Measurements from ENCODE around the gene PRRX2. TPM values are rescaled to one million over a fixed set of nuclear protein-coding genes. Genes with fewer than 3 reads are reported as not detected.

The PRRX2 gene
- total and polyA plus RNA-seq, 2 donors = 1.3 to 3.8 TPM

- no peaks in the 10 kb centered on the region for H3K36me3 ChIP-seq (ENCODE audit: control insufficient read depth in 2 of 2, insufficient read depth in 2 of 2, low read length in 1 of 2)
- no peak for DNase-seq (ENCODE audit: low read depth in 6 of 9, low spot score in 9 of 9)
- no peak overlapping the region for H3K4me3 ChIP-seq (ENCODE audit: low read length in 2 of 2)
- WGBS = 81% methylated on average over 19 of the region's 19 CpGs
- no peaks in the 10 kb centered on the region for H3K4me1 ChIP-seq (ENCODE audit: control insufficient read depth in 2 of 2, insufficient read depth in 2 of 2, low read length in 2 of 2)
- H3K27me3 ChIP-seq (ENCODE audit: control insufficient read depth in 2 of 2, insufficient read depth in 1 of 2, low read length in 1 of 2) = peaks cover 14 to 43% of the 10 kb centered on the region in 2 donors
- H3K9me3 ChIP-seq (ENCODE audit: control insufficient read depth in 2 of 2, insufficient read depth in 1 of 2, low read length in 1 of 2) = no peaks in the 10 kb centered on the region
- no peak overlapping the region for H3K27ac ChIP-seq (ENCODE audit: low read depth in 1 of 2, low read length in 1 of 2)
These were observed 37.4 kb downstream of the PRRX2 start for GRCh38 chr9:129702589-129703520.

GRCh38 chr9:129703667-129704355 is 38.4 kb downstream of the PRRX2 start:
- DNase-seq (ENCODE audit: low read depth in 6 of 9, low spot score in 9 of 9) = no peak
- Histone ChIP-seq H3K4me1 (ENCODE audit: control insufficient read depth in 2 of 2, insufficient read depth in 2 of 2, low read length in 2 of 2) (no peaks in the 10 kb centered on the region), H3K4me3 (ENCODE audit: low read length in 2 of 2) (no peak overlapping the region), H3K9me3 (ENCODE audit: control insufficient read depth in 2 of 2, insufficient read depth in 1 of 2, low read length in 1 of 2) (no peaks in the 10 kb centered on the region), H3K27me3 (ENCODE audit: control insufficient read depth in 2 of 2, insufficient read depth in 1 of 2, low read length in 1 of 2) (peaks cover 5 to 33% of the 10 kb centered on the region in 2 donors), H3K36me3 (ENCODE audit: control insufficient read depth in 2 of 2, insufficient read depth in 2 of 2, low read length in 1 of 2) (no peaks in the 10 kb centered on the region), H3K27ac (ENCODE audit: low read depth in 1 of 2, low read length in 1 of 2) (no peak overlapping the region)
- WGBS = 90% methylated on average over 17 of the region's 17 CpGs

GRCh38 chr9:129704807-129705206 is 39.4 kb downstream of the PRRX2 start:
- Histone ChIP-seq H3K27ac (ENCODE audit: low read depth in 1 of 2, low read length in 1 of 2) (no peak overlapping the region), H3K36me3 (ENCODE audit: control insufficient read depth in 2 of 2, insufficient read depth in 2 of 2, low read length in 1 of 2) (no peaks in the 10 kb centered on the region), H3K27me3 (ENCODE audit: control insufficient read depth in 2 of 2, insufficient read depth in 1 of 2, low read length in 1 of 2) (peaks cover under 1 to 28% of the 10 kb centered on the region in 2 donors), H3K9me3 (ENCODE audit: control insufficient read depth in 2 of 2, insufficient read depth in 1 of 2, low read length in 1 of 2) (no peaks in the 10 kb centered on the region), H3K4me1 (ENCODE audit: control insufficient read depth in 2 of 2, insufficient read depth in 2 of 2, low read length in 2 of 2) (no peaks in the 10 kb centered on the region), H3K4me3 (ENCODE audit: low read length in 2 of 2) (no peak overlapping the region)
- WGBS = 87% methylated on average over 8 of the region's 8 CpGs
- no peak for DNase-seq (ENCODE audit: low read depth in 6 of 9, low spot score in 9 of 9)

- Histone ChIP-seq H3K36me3 (ENCODE audit: control insufficient read depth in 2 of 2, insufficient read depth in 2 of 2, low read length in 1 of 2) (no peaks in the 10 kb centered on the region), H3K9me3 (ENCODE audit: control insufficient read depth in 2 of 2, insufficient read depth in 1 of 2, low read length in 1 of 2) (no peaks in the 10 kb centered on the region), H3K27me3 (ENCODE audit: control insufficient read depth in 2 of 2, insufficient read depth in 1 of 2, low read length in 1 of 2) (peaks cover 5 to 41% of the 10 kb centered on the region in 2 donors), H3K4me1 (ENCODE audit: control insufficient read depth in 2 of 2, insufficient read depth in 2 of 2, low read length in 2 of 2) (peaks cover 0 to 13% of the 10 kb centered on the region in 2 donors), H3K27ac (ENCODE audit: low read depth in 1 of 2, low read length in 1 of 2) (no peak overlapping the region), H3K4me3 (ENCODE audit: low read length in 2 of 2) (no peak overlapping the region)
- 98% methylated on average over 6 of the region's 6 CpGs for WGBS
- DNase-seq (ENCODE audit: low read depth in 6 of 9, low spot score in 9 of 9) = no peak
These were observed 43.3 kb downstream of the PRRX2 start for GRCh38 chr9:129708793-129709192.

- Histone ChIP-seq H3K4me1 (ENCODE audit: control insufficient read depth in 2 of 2, insufficient read depth in 2 of 2, low read length in 2 of 2) (peaks cover 0 to 13% of the 10 kb centered on the region in 2 donors), H3K4me3 (ENCODE audit: low read length in 2 of 2) (no peak overlapping the region), H3K27me3 (ENCODE audit: control insufficient read depth in 2 of 2, insufficient read depth in 1 of 2, low read length in 1 of 2) (peaks cover 5 to 40% of the 10 kb centered on the region in 2 donors), H3K9me3 (ENCODE audit: control insufficient read depth in 2 of 2, insufficient read depth in 1 of 2, low read length in 1 of 2) (no peaks in the 10 kb centered on the region), H3K27ac (ENCODE audit: low read depth in 1 of 2, low read length in 1 of 2) (no peak overlapping the region), H3K36me3 (ENCODE audit: control insufficient read depth in 2 of 2, insufficient read depth in 2 of 2, low read length in 1 of 2) (no peaks in the 10 kb centered on the region)
- DNase-seq (ENCODE audit: low read depth in 6 of 9, low spot score in 9 of 9) = no peak
- 95% methylated on average over 17 of the region's 17 CpGs for WGBS
These were observed 44.2 kb downstream of the PRRX2 start for GRCh38 chr9:129709438-129710168.

GRCh38 chr9:129710169-129710453 is 44.7 kb downstream of the PRRX2 start:
- Histone ChIP-seq H3K4me1 (ENCODE audit: control insufficient read depth in 2 of 2, insufficient read depth in 2 of 2, low read length in 2 of 2) (peaks cover 0 to 13% of the 10 kb centered on the region in 2 donors), H3K36me3 (ENCODE audit: control insufficient read depth in 2 of 2, insufficient read depth in 2 of 2, low read length in 1 of 2) (no peaks in the 10 kb centered on the region), H3K27me3 (ENCODE audit: control insufficient read depth in 2 of 2, insufficient read depth in 1 of 2, low read length in 1 of 2) (peaks cover 5 to 43% of the 10 kb centered on the region in 2 donors), H3K9me3 (ENCODE audit: control insufficient read depth in 2 of 2, insufficient read depth in 1 of 2, low read length in 1 of 2) (no peaks in the 10 kb centered on the region), H3K27ac (ENCODE audit: low read depth in 1 of 2, low read length in 1 of 2) (no peak overlapping the region), H3K4me3 (ENCODE audit: low read length in 2 of 2) (no peak overlapping the region)
- DNase-seq (ENCODE audit: low read depth in 6 of 9, low spot score in 9 of 9) = no peak
- WGBS = 96% methylated on average over 3 of the region's 3 CpGs

- no peak overlapping the region for H3K27ac ChIP-seq (ENCODE audit: low read depth in 1 of 2, low read length in 1 of 2)
- H3K27me3 ChIP-seq (ENCODE audit: control insufficient read depth in 2 of 2, insufficient read depth in 1 of 2, low read length in 1 of 2) = peaks cover 5 to 44% of the 10 kb centered on the region in 2 donors
- H3K36me3 ChIP-seq (ENCODE audit: control insufficient read depth in 2 of 2, insufficient read depth in 2 of 2, low read length in 1 of 2) = no peaks in the 10 kb centered on the region
- peaks cover 0 to 13% of the 10 kb centered on the region in 2 donors for H3K4me1 ChIP-seq (ENCODE audit: control insufficient read depth in 2 of 2, insufficient read depth in 2 of 2, low read length in 2 of 2)
- 38% methylated on average over 26 of the region's 26 CpGs for WGBS
- H3K9me3 ChIP-seq (ENCODE audit: control insufficient read depth in 2 of 2, insufficient read depth in 1 of 2, low read length in 1 of 2) = no peaks in the 10 kb centered on the region
- H3K4me3 ChIP-seq (ENCODE audit: low read length in 2 of 2) = no peak overlapping the region
- DNase-seq (ENCODE audit: low read depth in 6 of 9, low spot score in 9 of 9) = no peak
These were observed 47.4 kb downstream of the PRRX2 start for GRCh38 chr9:129712634-129713401.

GRCh38 chr9:129713402-129713679 is 47.9 kb downstream of the PRRX2 start:
- Histone ChIP-seq H3K27ac (ENCODE audit: low read depth in 1 of 2, low read length in 1 of 2) (no peak overlapping the region), H3K36me3 (ENCODE audit: control insufficient read depth in 2 of 2, insufficient read depth in 2 of 2, low read length in 1 of 2) (no peaks in the 10 kb centered on the region), H3K4me1 (ENCODE audit: control insufficient read depth in 2 of 2, insufficient read depth in 2 of 2, low read length in 2 of 2) (peaks cover 0 to 13% of the 10 kb centered on the region in 2 donors), H3K27me3 (ENCODE audit: control insufficient read depth in 2 of 2, insufficient read depth in 1 of 2, low read length in 1 of 2) (peaks cover 5 to 48% of the 10 kb centered on the region in 2 donors), H3K4me3 (ENCODE audit: low read length in 2 of 2) (no peak overlapping the region), H3K9me3 (ENCODE audit: control insufficient read depth in 2 of 2, insufficient read depth in 1 of 2, low read length in 1 of 2) (no peaks in the 10 kb centered on the region)
- WGBS = 91% methylated on average over 10 of the region's 10 CpGs
- DNase-seq (ENCODE audit: low read depth in 6 of 9, low spot score in 9 of 9) = no peak
